Middle frontal gyrus (tissue), 1 donor: ENCODE results near the gene YDJC.
"Not testable (repeated sequence)": the region's sequence is repeated elsewhere in the genome, so short reads cannot be mapped to it uniquely, and the experiment has no call there.

Experiments used
- DNase-seq: peaks from one replicate; pipeline ENCODE4 v3.0.0-alpha.2; 2015; ENCODE audit warnings: low spot score; ENCODE audit errors: extremely low spot score

YDJC gene

DNA sequence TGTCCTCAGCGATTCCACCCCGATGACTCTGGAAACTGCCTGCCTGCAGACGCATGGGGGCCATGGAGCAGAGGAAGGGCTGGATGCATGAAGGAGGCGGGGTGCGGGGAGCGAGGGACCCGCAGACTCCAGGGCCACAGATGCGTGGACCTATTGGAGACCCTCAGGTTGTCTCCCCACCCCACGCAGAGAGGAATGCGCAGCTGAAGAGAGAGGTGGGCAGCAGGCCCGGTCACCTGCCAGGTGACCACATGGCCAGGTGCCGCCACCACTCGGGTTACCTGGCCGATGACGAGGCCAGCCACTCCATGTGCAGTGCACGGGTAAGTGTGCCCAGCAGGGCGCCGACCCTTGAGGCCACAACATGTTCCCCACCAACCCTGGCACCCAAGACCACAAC is 3.1 kb upstream of the YDJC start:
- DNase-seq = no peak

DNA sequence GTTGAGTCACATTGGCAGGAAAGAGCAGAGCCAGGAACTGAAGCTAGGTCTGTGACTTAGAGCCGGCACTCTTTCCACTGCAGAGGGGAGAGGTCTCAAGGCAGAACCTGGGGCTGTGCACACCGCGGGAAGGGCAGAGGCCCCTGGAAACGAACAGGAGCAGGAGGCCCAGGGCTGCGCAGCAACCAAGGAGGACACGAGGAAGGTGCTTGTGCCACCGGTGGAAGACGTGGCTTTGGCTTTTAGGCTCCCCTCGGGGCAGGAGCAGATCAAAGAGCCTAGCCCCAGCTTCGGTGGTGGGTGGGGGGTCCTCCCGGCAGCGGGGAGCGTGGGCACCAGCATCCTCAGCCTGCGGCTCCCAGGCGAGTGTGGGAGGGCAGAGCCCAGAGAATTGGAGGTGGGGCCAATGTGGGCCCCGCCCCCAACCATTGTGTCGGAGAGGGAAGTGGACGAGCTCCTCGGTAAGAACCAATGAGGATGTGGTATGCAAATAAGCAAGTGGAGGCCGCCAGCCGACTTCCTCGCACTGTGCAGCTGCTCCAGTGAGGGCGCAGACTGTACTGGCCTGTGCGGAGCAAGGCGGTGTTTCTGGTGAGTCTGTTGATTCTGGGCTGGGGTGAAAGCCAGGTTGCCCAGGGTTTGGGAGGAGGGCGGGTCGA is 2.5 kb upstream of the YDJC start, which contains the start of gene CCDC116:
Gene CCDC116, plus strand, starts transcription at position 524 of the 659 bp plus-strand sequence. CDS start 422 bp downstream, outside the sequence.
- DNase-seq = no peak

DNA sequence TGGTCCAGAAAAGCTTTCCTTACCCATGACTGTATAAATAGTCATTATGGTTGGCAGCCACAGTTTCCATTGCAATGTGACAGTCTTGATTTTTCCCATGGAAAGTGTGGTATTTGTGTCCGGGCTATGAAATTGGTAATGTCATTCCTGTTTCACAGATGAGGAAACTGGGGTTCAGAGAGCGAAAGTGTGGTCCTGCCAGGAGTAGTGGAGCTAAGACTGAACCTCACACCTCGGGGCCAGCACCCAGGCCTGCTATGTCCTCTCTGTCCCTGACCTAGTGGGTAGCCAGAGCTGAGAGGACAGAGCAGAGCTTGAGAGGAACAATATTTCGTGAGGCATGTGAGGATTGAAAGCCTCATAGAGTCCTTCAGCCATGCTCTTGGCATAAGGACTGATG is 1.2 kb upstream of the YDJC start:
- no peak for DNase-seq

DNA sequence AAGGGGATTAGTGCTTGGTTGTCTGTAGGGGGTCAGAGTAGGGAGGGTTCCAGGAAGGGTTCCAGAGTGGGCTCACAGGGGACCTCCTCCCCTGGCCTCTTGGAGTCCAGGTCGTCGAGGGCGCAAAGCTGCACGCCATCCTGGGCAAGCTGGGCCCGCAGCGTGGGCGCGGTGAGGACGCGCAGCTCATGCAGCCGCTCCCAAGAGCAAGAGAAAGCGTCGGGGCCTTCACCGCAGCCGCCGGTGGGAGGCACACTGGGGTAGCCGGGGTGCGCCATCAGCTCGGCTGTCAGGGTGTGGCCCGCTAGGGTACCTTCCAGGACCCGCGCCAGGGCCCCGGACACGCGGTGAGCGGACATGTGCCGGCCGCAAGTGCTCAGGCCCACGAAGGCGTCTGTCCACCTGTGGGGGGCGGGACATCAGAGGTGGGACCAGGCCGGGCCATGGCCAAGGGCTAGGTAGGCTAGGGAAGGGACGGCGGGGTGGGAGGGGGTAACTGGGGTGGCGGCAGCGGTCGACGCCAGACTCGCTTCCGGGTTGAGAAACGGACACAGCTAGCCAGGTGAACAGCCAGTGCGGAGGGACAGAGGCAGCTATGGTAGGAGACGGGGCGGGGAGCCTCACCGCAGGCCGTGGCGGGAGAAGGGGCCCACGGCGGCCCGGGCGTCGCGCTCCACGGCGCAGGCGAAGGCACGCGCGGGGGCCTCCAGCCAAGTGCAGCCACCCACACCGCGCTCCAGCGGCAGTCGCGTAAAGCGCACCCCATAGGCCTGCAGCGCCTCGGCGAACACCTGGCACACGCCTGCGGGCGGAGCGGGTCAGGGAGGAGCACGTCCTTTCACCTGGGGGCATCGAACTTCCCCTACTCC is 1.2 kb downstream of the YDJC start:
- no peak for DNase-seq

DNA sequence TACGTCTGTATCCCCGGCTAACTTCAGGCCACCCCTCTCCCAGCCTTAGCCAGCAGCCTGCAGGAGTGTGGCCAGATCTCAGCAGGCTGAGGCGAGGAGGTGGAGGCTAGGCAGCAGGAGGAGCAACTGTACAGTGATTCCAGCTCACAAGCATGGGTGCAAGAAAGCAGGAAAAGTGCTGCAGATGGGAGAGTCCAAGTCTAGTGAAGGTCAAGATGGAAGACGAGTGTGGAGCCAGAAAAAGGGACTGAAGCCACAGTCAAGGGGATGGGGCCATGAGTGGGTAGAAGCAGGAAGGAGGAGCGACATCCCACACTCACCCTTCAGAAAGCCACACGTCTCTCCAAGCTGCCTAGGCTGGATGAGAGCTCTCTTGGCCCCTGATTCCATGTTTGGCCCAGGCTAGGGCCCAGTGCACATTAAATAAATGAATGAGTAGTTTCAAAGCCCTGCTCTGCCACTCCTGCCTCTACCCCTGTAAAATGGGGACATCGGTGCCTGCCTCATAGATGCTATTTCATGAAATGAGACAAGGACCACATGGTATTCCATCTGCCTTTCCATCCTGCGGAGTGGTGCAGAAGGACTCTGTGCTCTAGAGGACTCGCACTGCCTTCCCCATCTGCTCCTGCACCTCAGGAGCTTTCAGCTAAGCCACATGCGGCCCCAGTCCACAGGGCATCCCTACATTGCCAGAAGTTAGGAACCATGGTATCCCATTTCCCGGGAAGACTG is 2.9 kb downstream of the YDJC start:
- no peak for DNase-seq

DNA sequence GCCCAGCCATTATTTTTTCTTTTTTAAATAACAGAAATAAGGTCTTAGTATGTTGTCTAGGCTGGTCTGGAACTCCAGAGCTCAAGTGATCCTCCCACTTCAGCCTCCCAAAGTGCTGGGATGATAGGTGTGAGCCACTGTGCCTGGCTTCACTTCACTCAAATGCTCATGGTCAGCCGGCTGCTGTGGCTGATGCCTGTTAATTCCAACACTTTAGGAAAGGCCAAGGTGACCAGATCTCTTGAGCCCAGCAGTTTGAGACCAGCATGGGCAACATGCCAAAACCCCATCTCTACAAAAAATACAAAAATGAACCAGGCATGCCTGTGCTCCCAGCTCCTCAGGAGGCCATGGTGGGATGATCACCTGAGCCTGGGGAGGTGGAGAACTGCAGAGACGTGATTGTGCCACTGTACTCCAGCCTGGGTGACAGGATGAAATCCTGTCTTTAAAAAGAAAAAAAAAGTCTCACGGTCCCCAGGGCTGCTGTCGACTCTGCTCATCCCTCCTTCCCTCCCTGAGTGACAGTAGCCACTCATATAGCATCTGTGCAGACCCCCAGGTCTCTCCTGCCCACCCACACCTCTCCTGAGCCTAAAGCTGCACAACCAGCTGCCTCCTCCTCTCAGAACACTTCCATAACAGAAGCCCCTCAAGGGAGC is 3.6 kb downstream of the YDJC start:
- no peak for DNase-seq

DNA sequence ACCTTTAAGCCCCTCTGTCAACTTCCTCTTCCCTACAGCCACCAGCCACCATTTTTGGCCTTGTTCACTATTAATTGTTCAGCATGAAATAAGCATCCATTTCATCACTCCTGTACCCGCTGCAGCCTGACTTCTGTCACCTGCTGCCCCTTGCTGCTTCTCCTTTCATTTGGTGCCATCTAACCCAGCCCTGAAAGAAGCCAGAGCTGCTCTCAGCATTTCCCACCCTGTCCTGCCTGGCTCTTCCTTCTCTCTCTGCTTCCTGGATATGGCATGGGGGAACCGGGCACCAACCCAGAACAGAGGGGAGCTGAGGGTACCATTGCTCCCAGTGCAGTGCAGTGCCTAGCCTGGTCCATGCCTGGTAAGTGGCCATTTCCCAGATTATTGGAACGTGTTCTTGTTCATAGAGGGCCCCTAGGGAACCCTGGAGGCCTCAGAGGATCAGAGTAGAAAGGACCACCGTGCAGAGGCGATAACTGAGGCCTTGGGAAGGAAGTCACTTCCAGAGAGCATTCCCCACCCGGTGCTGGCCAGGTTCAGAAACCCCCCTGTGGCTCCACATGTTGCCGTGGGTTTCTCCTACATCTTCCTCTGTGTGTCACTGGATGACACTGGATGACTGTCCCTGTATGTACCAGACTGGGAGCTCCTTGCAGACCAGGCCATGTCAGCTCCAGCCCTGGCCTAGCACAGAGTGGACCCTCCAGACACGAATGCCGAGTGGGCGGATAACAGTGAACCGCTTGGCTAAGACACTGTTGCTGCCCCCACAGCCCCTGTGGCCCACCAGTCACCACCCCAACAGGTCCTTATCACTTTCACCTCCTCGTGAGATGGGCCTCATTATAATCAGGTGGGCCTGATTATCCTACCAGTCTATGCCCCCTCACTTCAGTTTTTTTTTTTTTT is 4.7 kb downstream of the YDJC start:
- DNase-seq = no peak

DNA sequence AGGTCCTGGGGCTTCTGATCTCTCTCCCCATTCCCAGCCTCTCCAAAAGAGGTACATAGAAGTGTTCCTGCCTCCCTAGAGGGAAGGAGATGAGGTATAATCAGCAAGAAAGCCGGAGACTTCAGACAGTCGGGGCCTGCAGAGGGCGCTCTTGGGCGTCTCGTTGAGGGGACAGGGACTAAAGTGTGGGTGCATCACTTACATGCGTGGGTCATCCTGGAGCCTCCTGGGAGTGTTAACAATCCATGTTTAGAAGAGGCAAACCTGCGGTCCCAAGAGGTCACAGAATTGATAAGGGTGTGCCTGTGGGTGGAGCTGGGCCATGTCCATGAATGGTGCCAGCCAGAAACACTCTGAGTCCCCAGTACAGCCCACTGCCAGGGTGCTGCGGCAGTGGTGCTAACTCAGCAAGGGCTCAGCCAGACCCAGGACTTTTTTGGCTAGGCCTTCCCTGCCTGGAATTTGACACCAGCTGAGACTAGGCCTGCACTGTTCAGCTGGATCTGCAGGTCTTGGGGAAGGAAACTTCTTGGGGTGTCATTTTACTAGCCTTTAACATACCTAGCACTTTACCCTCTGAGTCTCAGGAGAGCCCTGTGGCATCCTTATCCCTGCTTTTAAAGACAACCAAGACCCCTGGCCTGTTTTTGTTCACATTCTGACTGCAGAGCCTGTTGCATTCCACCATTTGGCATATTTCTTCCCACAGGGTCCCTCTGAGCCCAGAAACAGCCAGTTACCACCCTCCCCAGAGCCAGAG is 5.5 kb downstream of the YDJC start:
- DNase-seq = peak; percentile 6

DNA sequence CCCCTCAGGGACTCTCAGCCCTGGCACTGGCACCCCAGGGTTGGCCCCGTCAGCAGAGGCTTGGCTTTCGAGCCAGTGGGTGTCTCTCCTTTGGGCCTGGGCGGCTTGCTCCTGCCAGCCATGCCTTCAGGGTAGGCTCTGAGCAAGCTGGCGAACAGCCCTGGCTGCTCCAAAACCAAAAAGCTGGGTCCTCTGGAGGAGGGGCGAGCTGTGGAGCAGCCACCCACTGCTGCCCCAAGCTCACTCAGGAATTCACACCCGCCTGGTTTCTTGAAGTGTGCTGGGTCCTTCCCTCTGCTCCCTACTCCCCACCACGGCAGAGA is 6.2 kb downstream of the YDJC start:
- DNase-seq = peak; percentile 42

DNA sequence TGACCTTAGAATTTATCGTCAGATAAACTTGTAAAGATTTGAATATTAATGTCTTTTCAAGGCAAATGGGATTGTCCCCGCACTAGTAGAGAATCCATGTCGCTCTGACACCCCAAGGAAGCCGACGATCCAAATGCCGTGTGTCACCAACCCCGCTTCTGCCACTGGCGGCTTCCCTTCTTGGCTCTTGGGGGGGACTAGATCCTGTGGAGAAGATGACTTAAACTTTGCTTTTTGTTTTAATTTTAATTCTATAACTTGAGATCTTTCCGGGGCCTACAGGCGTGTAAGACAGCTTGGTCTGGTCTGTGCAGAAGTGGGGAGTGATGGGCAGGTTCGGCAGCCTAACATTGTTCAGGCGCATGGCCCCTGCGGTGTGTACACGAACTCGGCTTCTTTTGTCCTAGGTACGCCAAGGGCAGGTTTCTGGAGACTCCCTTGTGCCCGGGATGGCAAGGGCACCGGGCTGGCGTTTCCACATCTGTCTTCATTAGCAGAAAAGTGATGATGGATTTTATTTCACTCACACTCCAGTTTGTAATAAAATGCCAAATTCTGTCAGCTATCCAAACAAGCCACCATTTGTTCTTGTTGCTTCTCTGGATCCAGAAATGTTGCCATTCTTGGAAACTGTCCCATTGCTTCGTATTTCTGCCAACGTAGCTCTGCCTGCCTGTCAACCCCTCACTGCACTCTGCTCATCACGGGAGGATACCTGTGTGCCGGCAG is 6.7 kb downstream of the YDJC start:
- peak; percentile 17 for DNase-seq

DNA sequence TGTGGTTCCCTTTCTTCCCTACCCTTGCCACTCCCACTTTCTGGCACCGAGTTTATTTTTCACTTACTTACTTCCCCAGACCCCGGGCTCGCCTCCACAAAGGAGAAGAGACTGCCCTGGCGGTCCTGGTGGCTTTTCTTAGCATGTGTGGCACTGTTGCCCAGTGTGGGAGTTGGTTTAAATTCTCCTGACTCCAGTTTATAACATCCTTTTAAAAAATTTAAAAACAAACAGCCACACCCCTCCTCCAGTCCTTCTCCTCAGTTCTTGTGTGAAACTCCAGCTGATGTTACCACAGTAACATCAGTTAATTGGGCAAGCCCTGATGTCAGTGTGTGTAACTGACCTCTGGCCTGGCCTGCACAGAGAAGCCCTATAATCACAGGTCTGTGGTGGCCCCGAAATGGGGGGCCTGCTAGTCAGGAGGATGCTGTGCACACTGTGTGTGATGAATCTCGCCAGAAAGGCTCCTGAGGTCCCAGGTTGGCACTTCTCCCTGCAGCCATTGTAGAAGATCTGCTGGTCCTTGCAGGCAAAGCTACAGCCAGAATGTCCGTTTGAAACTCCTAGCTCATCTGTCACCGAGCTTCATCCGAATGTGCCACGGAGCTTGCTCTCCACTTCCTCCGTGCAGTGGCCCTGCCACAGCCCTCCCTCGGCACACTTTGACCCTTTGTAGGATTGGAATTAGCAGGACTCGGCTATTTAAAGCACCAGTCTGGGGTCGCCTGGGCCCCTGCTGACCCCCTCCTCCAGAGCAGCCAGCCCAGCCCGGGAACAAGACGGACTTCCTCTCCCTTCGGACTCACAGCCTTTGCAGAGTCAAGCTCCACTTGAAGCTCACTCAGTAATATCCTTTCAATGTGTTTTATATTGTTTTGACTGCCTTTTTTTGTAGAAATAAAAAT is 7.6 kb downstream of the YDJC start:
- DNase-seq = no peak

DNA sequence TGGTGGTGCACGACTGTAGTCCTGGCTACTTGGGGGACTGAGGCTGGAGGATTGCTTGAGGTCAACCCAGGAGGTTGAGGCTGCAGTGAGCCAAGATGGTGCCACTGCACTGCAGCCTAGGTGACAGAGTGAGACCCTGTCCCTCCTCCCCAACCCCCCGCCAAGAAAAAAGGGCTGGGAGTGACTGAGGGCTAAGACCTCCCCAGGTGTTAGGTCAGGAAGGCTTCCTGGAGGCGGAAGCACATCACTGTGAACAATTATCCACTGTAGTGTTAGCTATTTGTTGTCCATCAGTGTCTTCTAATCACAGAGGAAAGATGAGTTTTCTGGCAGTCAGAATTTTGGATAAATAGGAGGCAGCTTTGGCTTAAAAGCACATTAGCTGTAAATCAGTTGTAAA is 8.8 kb downstream of the YDJC start:
- DNase-seq = no peak

DNA sequence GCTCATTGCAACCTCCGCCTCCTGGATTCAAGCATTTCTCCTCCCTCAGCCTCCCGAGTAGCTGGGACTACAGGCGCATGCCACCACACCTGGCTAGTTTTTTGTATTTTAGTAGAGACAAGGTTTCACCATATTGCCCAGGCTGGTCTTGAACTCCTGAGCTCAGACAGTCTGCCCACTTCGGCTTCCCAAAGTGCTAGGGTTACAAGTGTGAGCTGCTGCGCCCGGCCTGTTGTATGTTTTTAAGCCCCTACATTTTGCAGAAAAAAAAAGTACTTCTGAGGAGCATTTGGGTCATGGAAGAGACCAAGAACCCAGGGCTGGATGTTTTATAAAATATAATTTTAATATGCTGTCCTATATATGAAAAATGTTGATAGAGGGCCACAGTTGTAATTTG is 12.5 kb downstream of the YDJC start:
- not testable (repeated sequence) for DNase-seq

DNA sequence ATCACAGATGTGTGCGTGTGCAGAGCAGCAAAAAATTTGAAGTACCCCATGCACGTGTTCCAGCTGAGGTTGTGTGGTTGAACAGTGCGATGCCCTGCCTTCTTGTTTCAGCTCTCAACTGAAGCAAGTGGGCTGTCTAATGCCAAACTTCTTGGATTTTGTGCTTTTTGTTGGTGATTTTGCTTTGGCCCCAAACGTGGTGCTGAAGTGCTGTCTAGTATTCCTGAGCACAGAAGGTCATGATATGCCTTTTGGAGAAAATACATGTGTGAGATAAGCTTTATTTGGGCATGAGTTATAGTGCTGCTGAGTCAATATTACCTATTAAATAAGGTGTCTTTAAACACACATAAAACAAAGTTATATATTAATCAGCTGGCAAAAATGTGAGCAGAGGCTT is 14.1 kb downstream of the YDJC start:
- DNase-seq = no peak

DNA sequence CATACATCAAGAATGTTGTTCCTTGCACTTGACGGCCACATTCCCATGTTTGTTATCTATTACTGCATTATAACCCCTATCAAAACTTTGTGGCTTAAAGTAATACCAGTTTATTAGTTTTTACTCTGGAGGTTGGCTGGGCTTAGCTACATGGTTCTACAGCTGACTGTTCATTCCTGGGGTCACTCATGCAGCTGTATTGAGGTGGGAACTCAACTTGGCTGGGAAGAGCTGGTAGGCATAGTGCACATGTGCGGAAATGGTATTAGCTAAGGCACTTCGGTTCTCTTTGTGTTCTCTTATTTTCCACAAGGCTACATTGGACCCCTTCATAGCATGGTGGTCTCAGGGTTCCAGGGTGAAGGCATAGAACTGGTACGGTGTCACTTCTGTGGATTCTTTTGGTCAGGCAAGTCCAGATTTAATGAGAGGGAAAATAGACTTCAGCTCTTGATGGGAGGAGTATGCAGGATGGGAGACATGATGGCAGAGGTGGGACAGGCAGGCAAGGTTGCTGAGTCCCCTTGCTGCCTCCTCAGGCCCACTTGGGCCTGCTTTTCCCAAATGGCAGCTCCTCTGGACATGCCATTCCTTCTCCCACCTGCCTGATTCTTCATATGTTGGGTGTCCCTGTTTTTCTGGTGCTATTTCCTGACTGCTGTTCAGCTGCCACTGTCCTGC is 16.1 kb downstream of the YDJC start:
- no peak for DNase-seq

DNA sequence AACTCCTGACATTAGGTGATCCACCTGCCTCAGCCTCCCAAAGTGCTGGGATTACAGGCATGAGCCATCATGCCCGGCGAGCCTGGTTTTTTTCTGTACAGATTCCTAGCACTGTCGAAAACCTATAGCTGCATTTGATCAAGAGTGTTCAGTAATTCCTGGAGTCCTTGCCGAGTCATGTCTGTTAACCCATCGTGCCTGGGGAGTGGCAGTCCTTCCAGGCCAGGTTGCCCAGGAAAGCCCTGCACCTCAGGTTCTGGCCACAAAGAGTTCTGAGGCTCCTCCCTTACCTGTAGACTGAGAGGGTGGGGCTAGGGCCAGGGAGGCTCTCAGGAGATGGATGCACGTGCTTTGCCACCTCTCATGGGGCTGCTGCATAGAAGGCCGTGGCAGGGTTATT is 17.0 kb downstream of the YDJC start:
- DNase-seq = no peak

DNA sequence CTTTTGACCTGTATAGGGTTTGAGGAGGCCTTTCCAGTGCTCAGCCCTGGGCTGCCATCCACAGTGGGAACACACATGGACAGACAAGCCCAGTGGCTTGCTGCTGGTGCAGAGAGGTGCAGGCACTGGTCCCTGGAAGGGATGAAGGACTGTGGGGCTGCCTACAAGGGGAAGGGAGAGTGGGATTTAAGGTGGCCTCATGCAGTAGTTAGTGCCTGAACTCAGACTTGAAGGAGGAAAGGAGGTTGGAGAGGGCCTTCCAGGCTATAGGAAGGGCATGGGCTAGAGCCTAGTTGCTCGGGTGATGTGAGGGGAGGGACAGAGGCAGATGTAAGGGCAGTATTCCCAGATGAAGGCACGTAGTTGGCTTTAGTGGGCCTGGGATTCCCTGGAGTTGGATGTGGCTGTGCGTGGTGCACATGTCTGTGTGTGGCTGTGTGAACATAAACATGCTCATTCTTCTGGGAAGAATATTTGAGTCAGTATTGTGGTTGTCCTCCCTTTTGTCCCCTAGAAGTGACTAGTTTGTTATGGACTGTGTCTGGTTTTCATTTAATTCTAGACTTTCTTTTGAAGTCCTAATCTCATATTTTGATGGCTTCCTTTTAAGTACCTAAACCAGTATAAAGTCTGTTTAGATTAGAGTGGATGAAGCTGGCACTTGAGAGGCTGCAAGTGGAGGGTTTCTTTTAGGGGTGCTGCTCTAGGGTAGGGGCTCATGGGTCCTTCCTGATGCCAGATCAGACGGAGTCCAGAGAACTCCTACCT is 18.4 kb downstream of the YDJC start:
- no peak for DNase-seq
